ENCODE results near the gene AKIRIN2.
A peak's percentile ranks its signal among the peaks of the same experiment; 100 is the strongest.

Gene AKIRIN2

GRCh38 chr6:87738744-87739143, 36.7 kb upstream of the AKIRIN2 start:
- H3K4me3 ChIP-seq (ENCODE audit: low read depth, low read length), result no peak overlapping the region
- no peak for DNase-seq (ENCODE audit: low read depth)
- no peak for TF ChIP-seq CTCF (conservative IDR thresholded peaks at IDR 0.05; ENCODE audit: low read depth, low read length)

GRCh38 chr6:87738000-87738399, 36.0 kb upstream of the AKIRIN2 start:
- TF ChIP-seq CTCF (conservative IDR thresholded peaks at IDR 0.05; ENCODE audit: low read depth, low read length), result no peak
- no peak overlapping the region for H3K4me3 ChIP-seq (ENCODE audit: low read depth, low read length)
- DNase-seq (ENCODE audit: low read depth), result no peak

DNA sequence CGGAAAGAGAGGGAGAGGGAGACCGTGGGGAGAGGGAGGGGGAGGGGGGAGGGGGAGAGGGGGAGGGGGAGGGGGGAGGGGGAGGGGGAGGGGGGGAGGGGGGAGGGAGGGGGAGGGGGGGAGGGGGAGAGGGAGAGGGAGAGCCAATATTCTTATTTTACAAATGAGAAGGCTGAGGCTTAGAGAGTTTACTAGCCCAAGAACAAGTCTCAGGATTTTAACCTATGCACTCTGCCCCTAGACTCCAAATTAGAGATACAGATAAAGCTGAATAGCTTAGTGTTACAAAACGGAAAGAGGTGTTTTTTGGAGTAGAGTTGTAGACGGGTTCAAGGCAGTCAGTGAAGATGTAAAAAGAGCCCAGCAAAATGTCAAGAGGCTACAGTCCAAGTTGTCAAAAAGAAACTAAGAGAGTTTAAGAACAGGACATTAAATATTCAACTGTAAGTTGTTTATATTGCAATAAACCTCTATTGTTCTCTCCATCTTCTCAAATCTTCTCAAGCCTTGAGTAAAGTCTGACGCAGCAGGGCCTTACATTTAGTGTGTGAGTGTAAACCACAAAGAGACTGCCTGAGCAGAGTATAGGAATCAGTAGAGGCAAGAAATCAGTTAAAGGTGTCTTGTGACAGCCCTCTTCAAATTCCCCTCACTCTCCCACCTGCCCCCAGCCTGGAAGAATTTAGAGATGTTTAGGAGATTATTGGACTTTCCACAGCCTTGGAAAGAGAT, 34.9 kb upstream of the AKIRIN2 start:
- DNase-seq (ENCODE audit: low read depth), result no peak
- no peak for TF ChIP-seq CTCF (conservative IDR thresholded peaks at IDR 0.05; ENCODE audit: low read depth, low read length)
- no peak overlapping the region for H3K4me3 ChIP-seq (ENCODE audit: low read depth, low read length)

- peak; percentile 98 for DNase-seq (ENCODE audit: low read depth)
- H3K4me3 ChIP-seq (ENCODE audit: low read depth, low read length), result no peak overlapping the region
- TF ChIP-seq CTCF (conservative IDR thresholded peaks at IDR 0.05; ENCODE audit: low read depth, low read length), result no peak
These were observed 30.0 kb upstream of the AKIRIN2 start for GRCh38 chr6:87731818-87732661.

DNA sequence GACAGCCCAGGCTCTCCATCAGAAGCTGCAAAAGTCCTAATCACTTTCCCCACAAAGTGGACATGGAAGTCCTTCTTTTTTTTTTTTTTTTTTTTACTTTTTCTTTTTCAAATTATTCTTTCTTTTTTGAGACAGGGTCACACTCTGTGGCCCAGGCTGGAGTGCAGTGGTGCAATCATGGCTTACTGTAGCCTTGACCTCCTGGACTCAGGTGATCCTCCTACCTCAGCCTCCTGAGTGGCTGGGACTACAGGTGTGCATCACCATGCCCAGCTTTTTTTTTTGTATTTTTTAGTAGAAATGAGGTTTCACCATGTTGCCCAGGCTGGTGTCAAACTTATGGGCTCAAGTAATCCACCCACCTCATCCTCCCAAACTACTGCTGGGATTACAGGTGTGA, 29.0 kb upstream of the AKIRIN2 start:
- DNase-seq (ENCODE audit: low read depth), result no peak
- H3K4me3 ChIP-seq (ENCODE audit: low read depth, low read length), result no peak overlapping the region
- TF ChIP-seq CTCF (conservative IDR thresholded peaks at IDR 0.05; ENCODE audit: low read depth, low read length), result no peak

DNA sequence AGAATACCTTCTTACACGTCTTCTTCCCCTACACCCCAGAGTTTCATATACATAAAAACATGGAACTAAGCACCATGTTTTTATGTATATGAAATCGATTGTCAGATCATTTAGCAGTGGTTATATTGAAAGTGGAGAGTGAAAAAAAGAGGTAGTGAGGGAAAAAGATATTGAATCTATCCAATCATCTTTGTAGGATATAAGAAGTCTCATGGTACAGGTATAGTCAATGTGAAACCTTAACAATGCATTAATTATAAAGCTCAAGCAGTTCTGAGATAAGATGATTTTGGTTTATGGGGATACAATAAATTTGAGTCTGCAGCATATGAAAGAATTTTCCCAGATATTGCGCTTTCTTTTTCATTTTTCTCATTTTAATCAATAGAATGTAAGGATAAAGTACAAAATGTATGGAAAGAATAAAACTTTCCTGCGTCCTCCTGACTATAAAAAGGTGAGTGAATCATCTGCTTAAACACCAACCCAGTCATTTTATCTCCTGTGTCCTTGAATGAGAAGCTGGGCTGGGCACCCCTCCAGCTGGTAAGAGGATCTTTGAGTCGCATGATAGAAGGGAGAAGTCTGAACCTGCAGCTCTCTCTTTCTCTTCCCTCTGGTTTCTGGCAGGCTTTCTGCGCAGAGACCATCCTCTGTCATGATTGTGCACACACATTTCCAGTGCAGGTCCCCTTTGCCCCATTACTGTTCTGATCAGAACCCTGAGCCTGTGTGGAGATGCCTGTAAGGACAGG, 28.1 kb upstream of the AKIRIN2 start:
- H3K4me3 ChIP-seq (ENCODE audit: low read depth, low read length), result no peak overlapping the region
- peak; percentile 26 for DNase-seq (ENCODE audit: low read depth)
- no peak for TF ChIP-seq CTCF (conservative IDR thresholded peaks at IDR 0.05; ENCODE audit: low read depth, low read length)
